GM12873 (cell line): ENCODE measurements around the gene LDLRAD3.

Experiments
- CTCF ChIP-seq: IDR thresholded peaks from 2 replicates; pipeline ENCODE4 v1.5.1; 2012; ENCODE audit warnings: low read depth, mild to moderate bottlenecking, moderate library complexity, low read length, control low read depth; ENCODE audit not compliant: insufficient read depth; ENCODE audit errors: missing control alignments

The LDLRAD3 gene

DNA sequence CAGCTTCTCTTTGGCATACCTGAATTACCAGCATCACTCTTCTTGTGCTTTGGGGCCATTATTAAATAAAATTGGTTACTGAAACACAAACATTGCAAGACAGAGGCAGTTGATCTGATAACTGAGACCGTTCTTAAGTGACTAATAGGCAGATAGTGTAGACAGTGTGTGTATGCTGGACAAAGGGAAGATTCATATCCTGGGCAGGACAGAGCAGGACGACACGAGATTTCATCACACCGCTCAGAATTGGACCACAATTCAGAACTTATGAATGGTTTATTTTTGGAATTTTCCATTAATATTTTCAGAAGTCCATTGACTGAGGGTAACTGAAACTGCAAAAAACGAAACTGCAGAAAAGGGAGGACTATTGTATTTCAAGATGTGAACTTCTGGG lies 68.6 kb downstream of the LDLRAD3 start:
- TF ChIP-seq CTCF = no peak

- no peak for TF ChIP-seq CTCF
These were observed 69.1 kb downstream of the LDLRAD3 start for GRCh38 chr11:36012979-36013378.

DNA sequence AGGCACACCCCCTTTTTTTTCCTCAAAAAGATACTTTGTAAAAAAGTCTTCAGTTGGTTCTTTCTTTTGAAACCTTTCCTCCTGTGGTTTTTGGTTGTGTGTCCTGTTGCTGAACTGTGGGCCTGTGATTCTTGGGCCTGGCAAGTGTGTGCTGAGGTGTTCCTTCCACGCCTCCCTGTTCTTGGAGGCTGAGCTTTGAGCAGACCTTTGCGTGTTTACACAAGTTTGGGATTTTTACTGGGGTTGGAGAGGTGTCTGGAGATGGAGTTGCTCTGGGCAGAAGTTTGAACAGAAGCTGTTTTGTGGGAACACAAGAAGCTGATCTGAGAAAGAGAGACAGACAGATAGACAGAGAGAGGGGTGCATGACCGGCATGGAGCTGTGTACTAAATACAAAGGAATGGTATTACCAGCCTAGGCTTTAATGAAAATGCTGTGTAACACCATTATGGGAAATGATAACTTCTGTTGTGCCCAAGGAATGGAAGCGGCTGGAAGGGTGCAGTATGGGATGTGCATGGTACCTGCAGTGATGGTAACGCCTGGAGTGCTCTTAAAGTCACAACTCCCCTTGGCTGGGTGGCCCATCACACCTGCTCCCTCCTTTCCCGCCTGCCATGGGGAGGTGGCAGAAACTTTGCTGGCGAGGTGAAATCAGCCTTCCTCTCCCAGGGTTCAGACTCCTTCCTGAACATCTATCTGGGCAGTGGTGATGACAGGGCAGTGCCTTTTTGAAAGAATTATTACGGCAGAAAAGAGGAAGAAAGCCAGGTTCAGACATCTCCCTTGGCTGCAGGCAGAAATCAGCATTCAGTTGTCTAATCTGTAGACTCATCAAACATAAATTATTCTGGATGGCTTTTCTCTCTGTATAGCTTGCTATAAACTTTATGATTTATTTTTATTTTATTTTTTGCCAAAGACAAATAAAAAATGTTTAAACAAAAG lies 70.4 kb downstream of the LDLRAD3 start:
- TF ChIP-seq CTCF = no peak

- TF ChIP-seq CTCF = no peak
These were observed 71.2 kb downstream of the LDLRAD3 start for GRCh38 chr11:36014898-36015665.

- no peak for TF ChIP-seq CTCF
These were observed 71.9 kb downstream of the LDLRAD3 start for GRCh38 chr11:36015799-36016198.

- TF ChIP-seq CTCF = no peak
These were observed 72.4 kb downstream of the LDLRAD3 start for GRCh38 chr11:36016263-36016662.

- no peak for TF ChIP-seq CTCF
These were observed 72.8 kb downstream of the LDLRAD3 start for GRCh38 chr11:36016709-36017108.
